Body of pancreas (tissue), 4 donors: Measurements from ENCODE around the gene FANCD2OS. TPM values are rescaled to one million over a fixed set of nuclear protein-coding genes. Genes with fewer than 3 reads are reported as not detected.
"Not testable (repeated sequence)": the region's sequence is repeated elsewhere in the genome, so short reads cannot be mapped to it uniquely, and the experiment has no call there.

Experiments used
- ATAC-seq: fragments of 150-250 bp; one replicate; pipeline ENCODE4 v1.9.1; 2016
- DNase-seq, 4 donors: peaks; one replicate each; pipeline ENCODE4 v3.0.0-alpha.2; 2019
- H3K27ac ChIP-seq, 4 donors: fragments of 200-600 bp; sonication (generic); 1 replicate in 3 of 4; 2 replicates in 1 of 4; pipeline versions ENCODE4 v1.5.1 to v1.6.1; 2016 to 2019; ENCODE audit warnings: mild to moderate bottlenecking in 1 of 4, mixed read lengths in 1 of 4, moderate library complexity in 1 of 4
- H3K27me3 ChIP-seq, 2 donors: fragments of 200-600 bp; sonication (generic); one replicate each; pipeline ENCODE4 v1.6.0; 2016; ENCODE audit warnings: mild to moderate bottlenecking in 1 of 2
- H3K36me3 ChIP-seq, 2 donors: fragments of 200-600 bp; sonication (generic); replicated peaks in 1 of 2; 2 replicates each; pipeline ENCODE4 v1.5.1; 2016; ENCODE audit warnings: low read depth in 2 of 2; ENCODE audit not compliant: insufficient read depth in 1 of 2
- H3K4me1 ChIP-seq: fragments of 200-600 bp; sonication (generic); one replicate; pipeline ENCODE4 v1.6.0; 2016
- H3K4me3 ChIP-seq, 2 donors: fragments of 200-600 bp; sonication (generic); 1 replicate in 1 of 2; 2 replicates in 1 of 2; pipeline ENCODE4 v1.5.1; 2016 to 2019
- H3K9me3 ChIP-seq, 3 donors: fragments of 200-600 bp; sonication (generic); 1 replicate in 2 of 3; 2 replicates in 1 of 3; pipeline ENCODE4 v1.5.1; 2016
- CTCF ChIP-seq, 7 experiments: fragments of 450-650 bp in 4 of 7; fragments of 200-600 bp in 3 of 7; sonication (generic) in 3 of 7; IDR thresholded peaks; one replicate each; pipeline ENCODE4 v1.5.1; 2016 to 2019; ENCODE audit warnings: antibody characterized with exemption in 7 of 7
- POLR2A ChIP-seq, 3 donors: fragments of 450-650 bp; IDR thresholded peaks; one replicate each; pipeline ENCODE4 v1.6.1; 2016; ENCODE audit warnings: antibody characterized with exemption in 3 of 3, mild to moderate bottlenecking in 2 of 3
- WGBS, 2 donors: methylation state at CpG; one replicate each; pipeline ENCODE4 v1.1.5; 2017; 5-methylcytosine and 5-hydroxymethylcytosine counted together
- intact Hi-C: fragments of 100-400 bp; cut with DNase I; formaldehyde crosslinking; loops from one replicate; pipeline ENCODE4 v1.15.1; 2023
- total RNA-seq, 2 donors: library from RNA; depleted of rRNA; stranded (reverse); fragments of >200 nt; gene quantifications; one replicate each; pipeline ENCODE4 v1.1.0, GENCODE V29; 2016

Gene FANCD2OS
- total RNA-seq, 2 donors from 2014 or later: not detected

GRCh38 chr3:10142707-10143560, 34.9 kb upstream of the FANCD2OS start:
- ATAC-seq (no peak), DNase-seq (peak in 3 of 4 donors; percentile 15 to 23 (median 20))
- Histone ChIP-seq H3K27me3 (no peaks in the 10 kb centered on the region), H3K4me1 (peaks cover 24% of the 10 kb centered on the region), H3K9me3 (no peaks in the 10 kb centered on the region), H3K27ac (peak overlapping the region in 2 of 4 donors; percentile 86 to 91), H3K4me3 (peak overlapping the region in 1 of 2 donors; percentile 65), H3K36me3 (no peaks in the 10 kb centered on the region)
- intact Hi-C loops: no loop called here
- TF ChIP-seq POLR2A (IDR thresholded peaks at IDR 0.05): no peak
- no peak for TF ChIP-seq CTCF (IDR thresholded peaks at IDR 0.05)
- WGBS, 2 donors: 63 to 73% methylated on average over 23 to 29 of the region's 29 CpGs

GRCh38 chr3:10140996-10141546, 33.0 kb upstream of the FANCD2OS start:
- TF ChIP-seq CTCF (IDR thresholded peaks at IDR 0.05): no peak
- TF ChIP-seq POLR2A (IDR thresholded peaks at IDR 0.05): no peak
- ATAC-seq (no peak), DNase-seq (no peak)
- H3K4me1 ChIP-seq: peaks cover 24% of the 10 kb centered on the region
- H3K4me3 ChIP-seq: peak overlapping the region in 1 of 2 donors; percentile 65
- H3K9me3 ChIP-seq: no peaks in the 10 kb centered on the region
- WGBS, 2 donors: 78 to 84% methylated on average over 22 to 23 of the region's 23 CpGs
- peak overlapping the region in 2 of 4 donors; percentile 86 to 91 for H3K27ac ChIP-seq
- H3K36me3 ChIP-seq: no peaks in the 10 kb centered on the region
- intact Hi-C loops: no loop called here
- H3K27me3 ChIP-seq: no peaks in the 10 kb centered on the region

- Histone ChIP-seq H3K4me3 (no peak overlapping the region), H3K4me1 (peaks cover under 1% of the 10 kb centered on the region), H3K27me3 (no peaks in the 10 kb centered on the region), H3K27ac (no peak overlapping the region), H3K9me3 (no peaks in the 10 kb centered on the region), H3K36me3 (no peaks in the 10 kb centered on the region)
- DNase-seq (no peak), ATAC-seq (no peak)
- WGBS, 2 donors: 62 to 64% methylated on average over 4 of the region's 4 CpGs
- intact Hi-C loops: no loop called here
- TF ChIP-seq CTCF (IDR thresholded peaks at IDR 0.05) (no peak), POLR2A (IDR thresholded peaks at IDR 0.05) (no peak)
Measured at GRCh38 chr3:10137178-10137577, 29.1 kb upstream of the FANCD2OS start.

- H3K27me3 ChIP-seq: no peaks in the 10 kb centered on the region
- H3K27ac ChIP-seq: no peak overlapping the region
- ATAC-seq (no peak), DNase-seq (no peak)
- H3K4me3 ChIP-seq: no peak overlapping the region
- intact Hi-C loops: no loop called here
- no peaks in the 10 kb centered on the region for H3K9me3 ChIP-seq
- 82 to 88% methylated on average over 13 to 25 of the region's 25 CpGs for WGBS, 2 donors
- TF ChIP-seq CTCF (IDR thresholded peaks at IDR 0.05): no peak
- no peak for TF ChIP-seq POLR2A (IDR thresholded peaks at IDR 0.05)
- no peaks in the 10 kb centered on the region for H3K4me1 ChIP-seq
- no peaks in the 10 kb centered on the region for H3K36me3 ChIP-seq
Measured at GRCh38 chr3:10136426-10137005, 28.5 kb upstream of the FANCD2OS start.

- intact Hi-C loops, DNase-seq, H3K9me3 ChIP-seq, H3K4me1 ChIP-seq, H3K27ac ChIP-seq, H3K36me3 ChIP-seq, H3K4me3 ChIP-seq, H3K27me3 ChIP-seq, ATAC-seq: not testable (repeated sequence)
- 78 to 83% methylated on average over 5 to 9 of the region's 9 CpGs for WGBS, 2 donors
Measured at GRCh38 chr3:10135872-10136271, 27.8 kb upstream of the FANCD2OS start.
